Osteocyte (in vitro differentiated cells): ENCODE results near the gene DCTN2. TPM values are rescaled to one million over a fixed set of nuclear protein-coding genes. Genes with fewer than 3 reads are reported as not detected.
"Not testable (repeated sequence)": the region's sequence is repeated elsewhere in the genome, so short reads cannot be mapped to it uniquely, and the experiment has no call there.

ENCODE experiments used
- DNase-seq: peaks from one replicate; pipeline ENCODE4 v3.0.0; 2021; ENCODE audit warnings: mixed read lengths; ENCODE audit not compliant: unreplicated experiment; ENCODE audit errors: extremely low spot score
- H3K27ac Mint-ChIP-seq: one replicate; pipeline ENCODE4 v1.8.0; 2021; ENCODE audit warnings: mild to moderate bottlenecking, mixed read lengths; ENCODE audit not compliant: unreplicated experiment
- H3K27me3 Mint-ChIP-seq: one replicate; pipeline ENCODE4 v1.8.0; 2021; ENCODE audit warnings: mixed read lengths; ENCODE audit not compliant: unreplicated experiment
- H3K36me3 Mint-ChIP-seq: one replicate; pipeline ENCODE4 v1.8.0; 2021; ENCODE audit warnings: mixed read lengths; ENCODE audit not compliant: unreplicated experiment
- H3K4me1 Mint-ChIP-seq: one replicate; pipeline ENCODE4 v1.8.0; 2021; ENCODE audit warnings: mixed read lengths; ENCODE audit not compliant: unreplicated experiment
- H3K4me3 Mint-ChIP-seq: one replicate; pipeline ENCODE4 v1.8.0; 2021; ENCODE audit warnings: mild to moderate bottlenecking, moderate library complexity, mixed read lengths; ENCODE audit not compliant: unreplicated experiment
- H3K9me3 Mint-ChIP-seq: one replicate; pipeline ENCODE4 v1.8.0; 2021; ENCODE audit warnings: mixed read lengths; ENCODE audit not compliant: unreplicated experiment
- total RNA-seq: library from RNA; stranded (reverse); gene quantifications from 2 replicates; pipeline ENCODE4 v1.2.1, GENCODE V29; 2021
- TF ChIP-seq, protein P1 (sequence below): fragments of 200-600 bp; sonication (generic); IDR thresholded peaks from 2 replicates; pipeline ENCODE4 v1.5.0; 2021; ENCODE audit warnings: antibody characterized with exemption, mild to moderate bottlenecking, moderate library complexity

The DCTN2 gene
- total RNA-seq, 1 donor from 2014 or later: 149 TPM

DNA sequence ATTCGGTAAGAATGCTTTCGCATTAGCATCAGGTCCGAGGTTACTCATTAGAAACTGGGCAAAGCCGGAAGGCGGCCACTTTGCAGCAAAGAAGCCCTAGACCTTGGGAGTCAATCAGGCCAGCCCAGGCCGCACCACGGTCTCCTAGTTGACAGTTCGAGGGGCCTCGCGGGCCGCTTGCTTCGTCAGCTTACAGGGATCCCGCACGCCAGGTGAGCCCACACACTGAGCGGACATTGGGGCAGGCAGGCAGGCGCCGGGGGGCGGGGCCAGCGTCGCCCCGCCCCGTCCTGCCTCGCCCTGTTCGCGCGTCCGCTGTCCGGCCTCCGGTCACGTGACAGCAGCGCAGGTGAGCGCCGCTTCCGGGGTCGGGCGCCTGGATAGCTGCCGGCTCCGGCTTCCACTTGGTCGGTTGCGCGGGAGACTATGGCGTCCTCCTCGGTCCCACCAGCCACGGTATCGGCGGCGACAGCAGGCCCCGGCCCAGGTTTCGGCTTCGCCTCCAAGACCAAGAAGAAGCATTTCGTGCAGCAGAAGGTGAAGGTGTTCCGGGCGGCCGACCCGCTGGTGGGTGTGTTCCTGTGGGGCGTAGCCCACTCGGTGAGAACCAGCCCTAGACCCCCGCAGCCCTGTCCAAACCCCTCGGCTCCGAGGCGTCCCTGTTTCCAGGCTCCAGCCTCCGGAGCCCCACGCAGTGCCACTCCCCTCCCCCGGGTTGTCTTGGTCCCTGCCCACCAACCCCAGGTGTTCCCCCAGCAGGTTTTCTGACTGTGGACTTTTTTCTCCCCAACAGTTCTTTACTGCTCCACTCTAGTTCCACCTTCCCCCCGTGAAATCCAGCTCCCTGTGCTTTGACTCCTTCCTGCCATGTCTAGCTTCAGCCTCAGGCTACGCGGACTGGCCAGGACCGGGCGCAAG is 44.1 kb upstream of the DCTN2 start, which contains the start of gene PIP4K2C:
TSS of gene PIP4K2C (plus strand) at position 329 of the 918 bp plus-strand sequence. CDS start at position 427, 98 bp downstream.
- peak; percentile 89 for DNase-seq
- peak within 1 kb of the TSS; percentile 86 for H3K27ac Mint-ChIP-seq
- H3K27me3 Mint-ChIP-seq: peaks cover under 1% of the 10 kb centered on the region
- H3K36me3 Mint-ChIP-seq: peaks cover 12% of the 10 kb centered on the region
- H3K9me3 Mint-ChIP-seq: no peaks in the 10 kb centered on the region
- H3K4me3 Mint-ChIP-seq: peak within 1 kb of the TSS; percentile 87
- TF ChIP-seq, protein P1, sequence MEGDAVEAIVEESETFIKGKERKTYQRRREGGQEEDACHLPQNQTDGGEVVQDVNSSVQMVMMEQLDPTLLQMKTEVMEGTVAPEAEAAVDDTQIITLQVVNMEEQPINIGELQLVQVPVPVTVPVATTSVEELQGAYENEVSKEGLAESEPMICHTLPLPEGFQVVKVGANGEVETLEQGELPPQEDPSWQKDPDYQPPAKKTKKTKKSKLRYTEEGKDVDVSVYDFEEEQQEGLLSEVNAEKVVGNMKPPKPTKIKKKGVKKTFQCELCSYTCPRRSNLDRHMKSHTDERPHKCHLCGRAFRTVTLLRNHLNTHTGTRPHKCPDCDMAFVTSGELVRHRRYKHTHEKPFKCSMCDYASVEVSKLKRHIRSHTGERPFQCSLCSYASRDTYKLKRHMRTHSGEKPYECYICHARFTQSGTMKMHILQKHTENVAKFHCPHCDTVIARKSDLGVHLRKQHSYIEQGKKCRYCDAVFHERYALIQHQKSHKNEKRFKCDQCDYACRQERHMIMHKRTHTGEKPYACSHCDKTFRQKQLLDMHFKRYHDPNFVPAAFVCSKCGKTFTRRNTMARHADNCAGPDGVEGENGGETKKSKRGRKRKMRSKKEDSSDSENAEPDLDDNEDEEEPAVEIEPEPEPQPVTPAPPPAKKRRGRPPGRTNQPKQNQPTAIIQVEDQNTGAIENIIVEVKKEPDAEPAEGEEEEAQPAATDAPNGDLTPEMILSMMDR: no peak
- peaks cover 19% of the 10 kb centered on the region for H3K4me1 Mint-ChIP-seq

DNA sequence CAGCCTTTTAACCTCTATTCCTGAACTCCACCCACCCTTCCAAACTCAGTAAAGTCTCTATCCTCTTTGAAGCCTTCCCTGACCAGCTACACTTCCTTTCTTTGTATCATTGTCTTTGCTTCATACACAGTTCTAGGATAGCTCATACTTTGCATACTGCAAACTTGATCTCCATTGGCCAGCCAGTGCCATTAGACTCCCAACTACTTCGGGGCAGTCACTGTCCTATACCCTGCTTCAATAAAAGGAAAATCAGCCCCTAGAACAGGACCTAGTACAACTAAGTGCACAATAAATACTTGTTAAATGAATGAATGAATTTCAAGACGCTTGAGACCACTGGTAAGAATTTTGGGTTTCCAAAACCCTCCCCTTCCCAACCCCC is 43.5 kb upstream of the DCTN2 start:
- Mint-ChIP-seq H3K9me3 (no peaks in the 10 kb centered on the region), H3K36me3 (peaks cover 7% of the 10 kb centered on the region), H3K27me3 (peaks cover 4% of the 10 kb centered on the region), H3K4me1 (peaks cover 19% of the 10 kb centered on the region), H3K27ac (peak overlapping the region; percentile 13), H3K4me3 (peak overlapping the region; percentile 87)
- TF ChIP-seq, protein P1: no peak
- no peak for DNase-seq

DNA sequence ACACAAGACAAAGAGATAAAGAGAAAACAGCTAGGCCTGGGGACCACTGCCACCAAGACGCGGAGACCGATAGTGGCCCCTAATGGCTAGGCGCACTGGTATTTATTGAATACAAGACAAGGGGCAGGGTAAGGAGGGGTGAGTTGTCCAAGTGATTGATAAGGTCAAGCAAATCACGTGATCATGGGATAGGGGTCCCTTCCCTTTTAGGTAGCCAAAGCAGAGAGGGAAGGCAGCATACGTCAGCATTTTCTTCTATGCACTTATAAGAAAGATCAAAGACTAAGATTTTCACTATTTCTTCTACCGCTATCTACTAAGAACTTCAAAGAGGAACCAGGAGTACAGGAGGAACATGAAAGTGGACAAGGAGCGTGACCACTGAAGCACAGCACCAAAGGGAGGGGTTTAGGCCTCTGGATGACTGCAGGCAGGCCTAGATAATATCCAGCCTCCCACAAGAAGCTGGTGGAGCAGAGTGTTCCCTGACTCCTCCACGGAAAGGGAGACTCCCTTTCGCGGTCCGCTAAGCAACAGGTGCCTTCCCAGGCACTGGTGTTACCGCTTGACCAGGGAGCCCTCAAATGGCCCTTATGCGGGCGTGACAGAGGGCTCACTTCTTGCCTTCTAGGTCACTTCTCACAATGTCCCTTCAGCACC is 42.1 kb upstream of the DCTN2 start:
- not testable (repeated sequence) for H3K27ac Mint-ChIP-seq, H3K36me3 Mint-ChIP-seq, H3K9me3 Mint-ChIP-seq, DNase-seq
- H3K27me3 Mint-ChIP-seq: peaks cover 14% of the 10 kb centered on the region
- peak overlapping the region; percentile 23 for H3K4me3 Mint-ChIP-seq
- H3K4me1 Mint-ChIP-seq: peaks cover 19% of the 10 kb centered on the region

DNA sequence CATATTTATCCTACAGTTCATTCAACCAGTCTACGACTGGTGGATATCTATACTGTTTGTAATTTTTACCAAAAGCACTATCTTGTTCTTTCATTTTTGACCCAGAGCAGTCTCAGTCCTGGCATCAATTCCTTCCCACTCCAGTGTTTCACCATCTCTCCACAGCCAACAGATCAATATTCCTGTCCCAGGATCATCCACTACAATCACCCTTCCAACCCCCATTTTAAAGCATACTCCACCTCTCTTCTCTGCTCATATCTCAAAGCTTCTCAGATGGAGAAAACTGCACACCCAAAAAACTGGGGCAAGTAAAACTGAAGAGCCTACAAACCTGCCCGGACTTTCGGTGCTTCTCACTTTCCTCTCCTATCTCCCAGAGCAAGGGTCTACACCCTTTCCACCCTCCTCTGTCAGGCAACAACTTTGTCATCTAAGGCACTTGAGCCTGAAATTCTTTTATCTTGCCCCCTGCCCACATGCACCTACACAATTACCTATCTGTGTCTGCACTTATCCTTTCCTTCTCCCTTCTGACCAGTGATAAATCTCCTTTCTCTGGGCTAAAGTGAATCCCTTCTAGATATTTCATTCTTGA is 39.9 kb upstream of the DCTN2 start:
- no peak for DNase-seq
- Mint-ChIP-seq H3K36me3 (no peaks in the 10 kb centered on the region), H3K27ac (no peak overlapping the region), H3K4me3 (no peak overlapping the region), H3K27me3 (peaks cover 14% of the 10 kb centered on the region), H3K9me3 (no peaks in the 10 kb centered on the region), H3K4me1 (peaks cover 12% of the 10 kb centered on the region)
- TF ChIP-seq, protein P1: no peak

DNA sequence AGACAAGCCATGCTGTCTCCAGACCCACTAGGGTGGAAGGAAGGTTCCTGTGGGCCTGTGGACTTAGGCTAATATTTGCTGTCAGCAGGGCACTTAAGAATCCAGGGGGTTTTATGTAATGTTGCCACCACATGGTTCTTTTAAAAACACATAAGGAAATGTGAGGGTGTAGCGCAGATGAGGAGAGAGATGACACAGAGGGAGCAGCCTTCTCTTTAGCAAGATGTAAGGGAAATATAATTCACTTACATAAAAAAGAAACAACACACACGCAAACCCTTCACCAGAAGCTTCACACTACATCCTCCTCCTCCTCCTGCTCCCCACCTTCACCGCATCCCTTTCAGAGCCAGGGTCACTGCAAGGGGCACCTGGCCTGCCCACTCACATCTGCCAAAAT is 39.1 kb upstream of the DCTN2 start:
- no peaks in the 10 kb centered on the region for H3K36me3 Mint-ChIP-seq
- peaks cover 7% of the 10 kb centered on the region for H3K4me1 Mint-ChIP-seq
- no peak overlapping the region for H3K4me3 Mint-ChIP-seq
- H3K27ac Mint-ChIP-seq: no peak overlapping the region
- H3K27me3 Mint-ChIP-seq: peaks cover 14% of the 10 kb centered on the region
- TF ChIP-seq, protein P1: no peak
- H3K9me3 Mint-ChIP-seq: no peaks in the 10 kb centered on the region
- DNase-seq: no peak
